ENCODE results near the gene ZNF618.

DNA sequence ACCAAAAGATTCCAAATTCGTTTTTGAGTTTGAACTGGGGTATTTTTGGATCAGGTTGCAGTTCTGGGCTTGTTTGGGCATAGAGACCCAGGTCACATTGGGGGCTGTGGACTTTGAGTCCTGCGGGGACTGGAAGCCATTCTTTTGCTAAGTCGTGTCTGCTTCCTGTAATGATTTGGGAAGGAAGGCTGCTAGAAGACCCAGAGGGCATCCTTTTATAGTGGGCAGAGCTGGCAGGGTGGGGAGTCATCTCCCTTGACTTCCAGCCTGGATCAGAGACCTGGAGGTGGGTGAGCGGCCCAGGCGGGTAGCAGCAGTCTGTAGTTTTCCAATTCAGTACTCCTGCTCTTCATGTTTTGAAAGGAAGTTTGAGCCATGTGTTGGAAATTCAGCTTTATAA is 11.3 kb downstream of the ZNF618 start:
- no peak for TF ChIP-seq CTCF (conservative IDR thresholded peaks at IDR 0.05; ENCODE audit: low read length)
- no peak for TF ChIP-seq EZH2phosphoT487 (IDR thresholded peaks at IDR 0.05; ENCODE audit: borderline replicate concordance, low read depth, low read length)
